Measurements from ENCODE around the gene ATP9B. TPM values are rescaled to one million over a fixed set of nuclear protein-coding genes. Genes with fewer than 3 reads are reported as not detected.

The ATP9B gene, protein sequence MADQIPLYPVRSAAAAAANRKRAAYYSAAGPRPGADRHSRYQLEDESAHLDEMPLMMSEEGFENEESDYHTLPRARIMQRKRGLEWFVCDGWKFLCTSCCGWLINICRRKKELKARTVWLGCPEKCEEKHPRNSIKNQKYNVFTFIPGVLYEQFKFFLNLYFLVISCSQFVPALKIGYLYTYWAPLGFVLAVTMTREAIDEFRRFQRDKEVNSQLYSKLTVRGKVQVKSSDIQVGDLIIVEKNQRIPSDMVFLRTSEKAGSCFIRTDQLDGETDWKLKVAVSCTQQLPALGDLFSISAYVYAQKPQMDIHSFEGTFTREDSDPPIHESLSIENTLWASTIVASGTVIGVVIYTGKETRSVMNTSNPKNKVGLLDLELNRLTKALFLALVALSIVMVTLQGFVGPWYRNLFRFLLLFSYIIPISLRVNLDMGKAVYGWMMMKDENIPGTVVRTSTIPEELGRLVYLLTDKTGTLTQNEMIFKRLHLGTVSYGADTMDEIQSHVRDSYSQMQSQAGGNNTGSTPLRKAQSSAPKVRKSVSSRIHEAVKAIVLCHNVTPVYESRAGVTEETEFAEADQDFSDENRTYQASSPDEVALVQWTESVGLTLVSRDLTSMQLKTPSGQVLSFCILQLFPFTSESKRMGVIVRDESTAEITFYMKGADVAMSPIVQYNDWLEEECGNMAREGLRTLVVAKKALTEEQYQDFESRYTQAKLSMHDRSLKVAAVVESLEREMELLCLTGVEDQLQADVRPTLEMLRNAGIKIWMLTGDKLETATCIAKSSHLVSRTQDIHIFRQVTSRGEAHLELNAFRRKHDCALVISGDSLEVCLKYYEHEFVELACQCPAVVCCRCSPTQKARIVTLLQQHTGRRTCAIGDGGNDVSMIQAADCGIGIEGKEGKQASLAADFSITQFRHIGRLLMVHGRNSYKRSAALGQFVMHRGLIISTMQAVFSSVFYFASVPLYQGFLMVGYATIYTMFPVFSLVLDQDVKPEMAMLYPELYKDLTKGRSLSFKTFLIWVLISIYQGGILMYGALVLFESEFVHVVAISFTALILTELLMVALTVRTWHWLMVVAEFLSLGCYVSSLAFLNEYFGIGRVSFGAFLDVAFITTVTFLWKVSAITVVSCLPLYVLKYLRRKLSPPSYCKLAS
- 10 to 100 TPM; 15.9 to 16.6 TPM for total RNA-seq

DNA sequence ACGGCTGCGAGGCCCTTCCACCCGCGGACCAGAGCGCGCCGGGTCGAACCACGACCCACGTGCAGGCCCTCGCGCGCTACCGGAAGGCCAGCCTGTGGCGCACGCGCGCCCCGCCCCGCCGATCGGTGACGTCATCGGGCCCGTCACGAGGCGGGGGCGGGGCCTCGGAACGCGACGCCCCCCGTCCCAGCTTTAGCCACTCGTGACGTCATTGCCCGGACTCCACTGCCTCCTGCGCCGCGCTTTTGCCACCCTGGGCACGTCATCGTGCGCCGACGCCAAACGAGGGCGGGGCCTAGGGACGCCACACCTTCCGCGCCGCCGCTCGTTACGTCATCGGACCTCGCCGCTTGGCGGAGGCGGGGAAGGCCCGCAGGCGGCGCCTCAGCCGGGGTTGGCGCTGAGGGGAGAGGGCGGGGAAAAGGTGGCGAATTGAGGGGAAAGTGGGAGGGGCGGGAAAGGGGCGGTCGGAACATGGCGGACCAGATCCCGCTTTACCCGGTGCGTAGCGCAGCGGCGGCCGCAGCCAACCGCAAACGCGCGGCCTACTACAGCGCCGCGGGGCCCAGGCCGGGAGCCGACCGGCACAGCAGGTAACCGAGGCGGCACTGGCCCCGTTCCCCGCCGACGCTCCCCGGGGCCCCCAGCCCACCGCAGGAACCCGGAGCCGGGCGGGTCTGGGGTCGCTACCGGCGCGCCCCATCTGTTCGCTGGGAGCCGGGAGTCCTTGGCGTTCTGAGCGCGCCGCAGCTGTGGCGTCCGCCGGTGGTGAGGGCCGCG is at the start of gene ATP9B:
ATP9B (plus strand) TSS at position 458 of the 780 bp plus-strand sequence; CDS start at position 475, 17 bp downstream.
- peaks cover 30% of the 10 kb centered on the region for H3K36me3 Mint-ChIP-seq
- ChIA-PET CTCF (no interaction called here), POLR2A (no interaction called here)
- H3K27ac Mint-ChIP-seq: peak within 1 kb of the TSS; percentile 92
- peaks cover 25% of the 10 kb centered on the region for H3K9me3 Mint-ChIP-seq
- peaks cover 34% of the 10 kb centered on the region for H3K4me1 Mint-ChIP-seq (ENCODE audit: low read depth)
- peak within 1 kb of the TSS; percentile 84 for H3K4me3 Mint-ChIP-seq
- H3K27me3 Mint-ChIP-seq: peaks cover 8% of the 10 kb centered on the region
- DNase-seq: peak; percentile 99
- intact Hi-C loops (cut with micrococcal nuclease): loop anchor here (1.0 to 10.0 kb wide), 6 partner anchors 88 to 965 kb away; partner anchors contain the start of genes CTDP1 and RBFA

DNA sequence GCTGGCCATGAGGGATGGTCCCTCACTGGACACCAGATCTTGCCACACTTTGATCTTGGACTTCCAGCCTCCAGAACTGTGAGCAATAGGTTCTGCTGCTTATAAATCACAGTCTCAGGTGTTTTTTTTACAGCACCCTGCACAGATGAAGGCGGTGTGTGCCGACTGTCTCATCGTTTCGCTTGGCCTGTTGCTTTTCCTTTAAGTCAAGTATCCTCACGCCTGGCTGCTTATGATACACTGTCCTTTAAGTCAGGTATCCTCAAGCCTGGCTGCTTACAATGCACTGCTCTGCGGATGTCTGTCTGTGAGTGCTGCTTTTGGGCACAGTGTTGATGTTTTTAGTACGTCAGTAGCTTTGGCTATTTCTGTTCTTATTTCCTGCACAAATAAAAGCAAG is 49.3 kb upstream of the ATP9B start:
- Mint-ChIP-seq H3K9me3 (no peaks in the 10 kb centered on the region), H3K4me3 (no peak overlapping the region), H3K27me3 (peaks cover 15% of the 10 kb centered on the region), H3K27ac (no peak overlapping the region), H3K36me3 (no peaks in the 10 kb centered on the region), H3K4me1 (ENCODE audit: low read depth) (no peaks in the 10 kb centered on the region)
- ChIA-PET POLR2A (no interaction called here), CTCF (no interaction called here)
- intact Hi-C loops (cut with micrococcal nuclease): no loop called here
- DNase-seq: no peak

- no peak overlapping the region for H3K27ac Mint-ChIP-seq
- CTCF ChIA-PET: no interaction called here
- peaks cover 13% of the 10 kb centered on the region for H3K27me3 Mint-ChIP-seq
- intact Hi-C loops (cut with micrococcal nuclease): no loop called here
- H3K4me3 Mint-ChIP-seq: no peak overlapping the region
- no peaks in the 10 kb centered on the region for H3K4me1 Mint-ChIP-seq (ENCODE audit: low read depth)
- H3K36me3 Mint-ChIP-seq: no peaks in the 10 kb centered on the region
- POLR2A ChIA-PET: no interaction called here
- DNase-seq: no peak
- H3K9me3 Mint-ChIP-seq: peaks cover 2% of the 10 kb centered on the region
These were observed 46.6 kb upstream of the ATP9B start for GRCh38 chr18:79022603-79023002.

GRCh38 chr18:79026491-79026890 is 42.7 kb upstream of the ATP9B start:
- DNase-seq: no peak
- no peak overlapping the region for H3K4me3 Mint-ChIP-seq
- no peaks in the 10 kb centered on the region for H3K36me3 Mint-ChIP-seq
- no peak overlapping the region for H3K27ac Mint-ChIP-seq
- ChIA-PET POLR2A (no interaction called here), CTCF (interaction anchor here (0.6 kb wide), 1 partner anchor 1310 kb away, joined by 4 read pairs; no protein-coding TSS in a partner anchor)
- peaks cover 7% of the 10 kb centered on the region for H3K9me3 Mint-ChIP-seq
- no peaks in the 10 kb centered on the region for H3K4me1 Mint-ChIP-seq (ENCODE audit: low read depth)
- intact Hi-C loops (cut with micrococcal nuclease): no loop called here
- no peaks in the 10 kb centered on the region for H3K27me3 Mint-ChIP-seq

DNA sequence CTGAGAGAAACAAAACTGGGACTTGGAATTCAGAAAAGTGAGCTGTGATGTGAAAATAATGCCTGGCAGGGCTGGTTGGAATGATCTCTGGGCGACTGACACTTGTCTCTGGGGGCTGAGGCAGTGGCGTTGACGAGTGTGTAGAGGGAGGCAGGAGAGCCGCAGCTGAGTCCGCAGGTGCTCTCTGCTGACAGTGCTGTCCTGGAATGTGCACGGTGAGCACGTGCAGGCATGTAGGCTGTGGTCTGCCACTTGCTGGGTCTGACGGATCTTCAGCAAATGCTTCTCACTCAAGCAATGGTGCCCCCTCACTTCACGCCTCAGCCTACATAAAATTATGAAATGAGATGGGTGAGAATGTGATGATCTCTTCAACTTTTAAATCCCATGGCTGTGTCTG is 38.5 kb upstream of the ATP9B start:
- H3K27ac Mint-ChIP-seq: no peak overlapping the region
- H3K27me3 Mint-ChIP-seq: no peaks in the 10 kb centered on the region
- DNase-seq: no peak
- H3K36me3 Mint-ChIP-seq: no peaks in the 10 kb centered on the region
- H3K4me3 Mint-ChIP-seq: no peak overlapping the region
- CTCF ChIA-PET: no interaction called here
- intact Hi-C loops (cut with micrococcal nuclease): no loop called here
- POLR2A ChIA-PET: no interaction called here
- H3K4me1 Mint-ChIP-seq (ENCODE audit: low read depth): no peaks in the 10 kb centered on the region
- peaks cover 7% of the 10 kb centered on the region for H3K9me3 Mint-ChIP-seq

DNA sequence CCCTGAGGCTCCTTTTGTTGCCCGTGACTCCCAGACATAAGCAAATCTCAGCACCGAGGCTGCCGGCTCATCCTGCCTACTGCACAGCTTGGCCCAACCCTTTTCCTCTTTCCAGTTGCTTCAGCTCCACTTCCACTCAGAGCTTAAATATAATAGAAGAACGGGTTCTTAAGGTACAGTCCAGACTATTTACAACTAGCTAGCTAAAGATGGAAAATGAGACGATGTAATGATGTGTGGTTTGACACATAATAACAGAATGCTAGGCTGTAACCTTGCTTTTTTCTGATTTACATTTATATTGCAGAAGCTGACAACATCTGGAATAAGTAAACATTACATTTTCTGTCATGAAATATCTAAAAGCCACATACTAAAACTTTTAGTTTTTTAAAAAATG is 26.9 kb upstream of the ATP9B start:
- ChIA-PET POLR2A (no interaction called here), CTCF (no interaction called here)
- intact Hi-C loops (cut with micrococcal nuclease): no loop called here
- no peak overlapping the region for H3K27ac Mint-ChIP-seq
- no peaks in the 10 kb centered on the region for H3K36me3 Mint-ChIP-seq
- no peak overlapping the region for H3K4me3 Mint-ChIP-seq
- no peaks in the 10 kb centered on the region for H3K4me1 Mint-ChIP-seq (ENCODE audit: low read depth)
- peaks cover 9% of the 10 kb centered on the region for H3K27me3 Mint-ChIP-seq
- H3K9me3 Mint-ChIP-seq: peaks cover 2% of the 10 kb centered on the region
- no peak for DNase-seq

GRCh38 chr18:79043288-79043687 is 25.9 kb upstream of the ATP9B start:
- CTCF ChIA-PET: no interaction called here
- no peak overlapping the region for H3K27ac Mint-ChIP-seq
- peaks cover 2% of the 10 kb centered on the region for H3K9me3 Mint-ChIP-seq
- intact Hi-C loops (cut with micrococcal nuclease): no loop called here
- no peaks in the 10 kb centered on the region for H3K4me1 Mint-ChIP-seq (ENCODE audit: low read depth)
- no peaks in the 10 kb centered on the region for H3K36me3 Mint-ChIP-seq
- peaks cover 9% of the 10 kb centered on the region for H3K27me3 Mint-ChIP-seq
- no peak for DNase-seq
- POLR2A ChIA-PET: no interaction called here
- H3K4me3 Mint-ChIP-seq: no peak overlapping the region

DNA sequence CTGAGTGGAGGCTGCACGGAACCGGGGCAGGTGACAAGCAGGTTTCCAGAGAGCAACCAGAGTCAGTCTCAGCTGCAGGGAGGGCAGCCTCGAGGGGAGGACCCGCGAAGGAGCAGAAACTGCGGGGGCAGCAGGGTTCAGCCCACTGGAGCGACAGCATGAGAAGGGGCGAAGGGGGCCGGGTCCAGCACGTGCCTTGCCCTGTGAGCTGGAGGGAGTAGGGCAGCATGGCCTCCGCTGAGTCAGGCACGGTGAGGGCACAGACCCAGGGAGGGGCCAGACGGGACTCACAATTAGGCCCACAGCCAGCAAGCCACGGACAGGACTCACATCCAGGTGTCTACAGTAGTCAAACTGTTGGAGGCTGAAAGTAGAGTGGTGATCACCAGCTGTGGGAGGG is 22.7 kb upstream of the ATP9B start:
- intact Hi-C loops (cut with micrococcal nuclease): no loop called here
- H3K36me3 Mint-ChIP-seq: no peaks in the 10 kb centered on the region
- H3K4me3 Mint-ChIP-seq: no peak overlapping the region
- H3K4me1 Mint-ChIP-seq (ENCODE audit: low read depth): no peaks in the 10 kb centered on the region
- H3K27ac Mint-ChIP-seq: no peak overlapping the region
- no peaks in the 10 kb centered on the region for H3K9me3 Mint-ChIP-seq
- ChIA-PET CTCF (no interaction called here), POLR2A (no interaction called here)
- H3K27me3 Mint-ChIP-seq: peaks cover 6% of the 10 kb centered on the region
- no peak for DNase-seq

DNA sequence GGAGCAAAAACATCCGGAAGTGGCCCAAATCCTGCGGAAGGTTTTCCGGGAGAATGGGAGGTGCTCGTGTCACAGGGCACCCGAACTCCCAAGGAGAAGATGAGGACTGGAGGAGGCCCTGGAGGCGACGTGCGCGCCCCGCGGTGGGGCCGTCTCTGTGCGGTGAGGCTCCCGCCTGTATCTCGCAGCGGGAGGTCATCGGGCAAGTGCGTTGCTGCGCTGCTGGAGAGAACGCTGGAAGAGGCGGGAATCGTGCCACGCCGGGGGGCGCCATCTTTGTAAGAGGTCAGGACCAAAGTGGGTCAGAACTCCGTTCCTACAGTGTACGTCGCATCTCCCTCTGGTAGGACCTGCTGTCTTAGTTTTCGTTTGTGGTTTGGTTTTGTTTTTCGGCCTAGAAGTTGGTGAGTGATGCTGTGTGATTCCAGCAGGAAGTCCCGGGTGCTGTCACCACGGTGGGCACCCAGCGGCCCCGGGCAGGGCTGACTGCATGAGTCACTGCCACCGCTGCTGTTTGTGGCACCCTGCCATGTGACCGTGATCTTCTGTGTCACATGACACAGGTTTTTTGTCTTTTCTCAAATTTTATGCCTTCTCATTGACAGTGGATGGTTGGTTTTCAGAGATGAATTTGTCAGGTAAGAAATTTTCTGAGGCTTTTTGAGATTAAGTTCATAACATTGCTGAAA is 21.5 kb upstream of the ATP9B start:
- intact Hi-C loops (cut with micrococcal nuclease): no loop called here
- no peak for DNase-seq
- Mint-ChIP-seq H3K36me3 (no peaks in the 10 kb centered on the region), H3K4me3 (no peak overlapping the region), H3K27ac (no peak overlapping the region), H3K27me3 (peaks cover 6% of the 10 kb centered on the region), H3K9me3 (no peaks in the 10 kb centered on the region), H3K4me1 (ENCODE audit: low read depth) (no peaks in the 10 kb centered on the region)
- ChIA-PET CTCF (no interaction called here), POLR2A (no interaction called here)

- Mint-ChIP-seq H3K27me3 (peaks cover 3% of the 10 kb centered on the region), H3K27ac (no peak overlapping the region), H3K36me3 (no peaks in the 10 kb centered on the region), H3K4me1 (ENCODE audit: low read depth) (no peaks in the 10 kb centered on the region), H3K9me3 (no peaks in the 10 kb centered on the region), H3K4me3 (no peak overlapping the region)
- intact Hi-C loops (cut with micrococcal nuclease): no loop called here
- DNase-seq: no peak
- ChIA-PET CTCF (no interaction called here), POLR2A (no interaction called here)
These were observed 21.0 kb upstream of the ATP9B start for GRCh38 chr18:79048245-79048632.

- H3K36me3 Mint-ChIP-seq: no peaks in the 10 kb centered on the region
- H3K4me3 Mint-ChIP-seq: no peak overlapping the region
- no peaks in the 10 kb centered on the region for H3K4me1 Mint-ChIP-seq (ENCODE audit: low read depth)
- no peak for DNase-seq
- ChIA-PET POLR2A (no interaction called here), CTCF (no interaction called here)
- no peaks in the 10 kb centered on the region for H3K9me3 Mint-ChIP-seq
- intact Hi-C loops (cut with micrococcal nuclease): no loop called here
- H3K27ac Mint-ChIP-seq: no peak overlapping the region
- H3K27me3 Mint-ChIP-seq: peaks cover 5% of the 10 kb centered on the region
These were observed 19.7 kb upstream of the ATP9B start for GRCh38 chr18:79049506-79049905.
